Raji (cell line): ENCODE measurements around the gene RETN.

Experiments
- POLR2A ChIP-seq: IDR thresholded peaks from 2 replicates; pipeline ENCODE4 v1.6.1; 2011; ENCODE audit warnings: low read depth, low read length, control low read depth; ENCODE audit not compliant: insufficient read depth

RETN gene

DNA sequence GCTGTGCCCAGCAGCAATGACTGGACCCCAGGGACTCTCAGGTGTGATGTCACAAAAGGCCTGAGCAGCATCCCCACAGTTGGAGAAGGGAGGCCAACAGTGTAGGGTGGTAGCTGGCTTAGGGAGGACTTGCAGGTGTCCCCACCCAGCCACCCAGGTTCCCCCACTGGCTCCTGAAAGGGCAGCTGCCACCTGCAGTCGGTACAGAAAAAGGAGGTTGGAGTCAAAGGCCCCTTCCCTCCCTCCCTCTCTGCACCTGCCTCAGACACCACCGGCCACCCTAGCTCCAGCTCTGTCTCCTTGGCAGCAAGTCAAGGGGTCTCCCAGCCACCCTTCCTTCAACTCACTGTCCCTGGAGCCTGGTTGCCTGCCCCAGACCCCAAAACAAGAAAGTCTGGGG lies 35.2 kb upstream of the RETN start, which contains the start of gene PCP2:
Gene PCP2, minus strand, starts transcription at position 22 of the 400 bp plus-strand sequence. CDS start 262 bp downstream, outside the sequence.
- TF ChIP-seq POLR2A: no peak

- no peak for TF ChIP-seq POLR2A
These were observed 33.2 kb upstream of the RETN start for GRCh38 chr19:7635670-7636069.

DNA sequence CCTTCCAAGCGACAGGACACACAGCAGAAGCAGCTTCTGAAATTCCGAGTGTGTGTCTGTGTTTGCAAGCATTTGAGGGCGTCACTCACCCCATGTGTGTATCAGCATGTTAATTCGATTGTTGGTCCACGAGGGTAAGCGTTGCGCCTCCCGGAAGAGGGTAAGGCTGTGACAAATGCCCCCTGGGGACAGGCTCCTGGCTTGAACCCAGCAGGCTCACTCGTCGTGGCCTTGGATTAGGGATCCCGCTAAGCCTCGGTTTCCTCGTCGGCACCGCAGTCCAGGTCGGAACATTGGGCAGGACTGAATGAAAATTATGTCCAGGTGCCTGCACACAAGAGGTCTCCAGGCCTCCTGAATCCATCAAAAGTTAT lies 32.5 kb upstream of the RETN start:
- no peak for TF ChIP-seq POLR2A

DNA sequence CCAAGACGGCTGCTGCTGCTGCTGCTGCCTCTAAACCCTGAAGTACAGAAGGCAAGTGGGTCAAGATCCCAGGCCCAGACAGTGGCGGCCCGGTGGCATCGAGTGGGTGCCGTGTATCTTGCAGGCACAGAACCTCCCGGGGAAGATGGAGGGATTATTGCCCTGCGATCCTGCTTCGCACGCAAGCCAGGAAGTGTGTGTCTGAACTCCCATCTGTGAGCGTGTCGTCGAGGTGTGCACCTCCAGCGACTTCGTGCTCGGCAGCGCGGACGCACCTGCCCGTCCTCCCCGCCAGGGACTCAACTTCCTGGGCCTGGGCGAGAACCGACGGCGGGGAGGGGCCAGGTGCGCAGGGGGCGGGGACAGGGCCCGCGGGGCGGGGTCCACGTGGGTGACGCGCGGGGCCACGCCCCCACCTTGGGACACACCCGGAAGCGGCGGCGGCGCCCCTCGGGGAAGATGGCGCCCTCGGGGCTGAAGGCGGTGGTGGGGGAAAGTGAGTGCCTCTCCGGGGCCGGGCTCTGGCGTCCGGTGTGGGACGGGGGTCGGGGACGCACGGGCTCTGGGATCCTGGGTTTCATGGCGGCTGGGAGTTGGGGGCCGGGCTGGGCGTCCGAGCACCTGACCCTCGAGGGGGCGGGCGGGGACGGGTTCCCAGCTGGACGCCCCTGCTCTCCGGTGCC lies 32.0 kb upstream of the RETN start, which contains the start of gene STXBP2:
Gene STXBP2, plus strand, starts transcription at position 420 of the 683 bp plus-strand sequence. Its CDS starts 40 bp downstream, at position 460.
- TF ChIP-seq POLR2A: peak; percentile 73

DNA sequence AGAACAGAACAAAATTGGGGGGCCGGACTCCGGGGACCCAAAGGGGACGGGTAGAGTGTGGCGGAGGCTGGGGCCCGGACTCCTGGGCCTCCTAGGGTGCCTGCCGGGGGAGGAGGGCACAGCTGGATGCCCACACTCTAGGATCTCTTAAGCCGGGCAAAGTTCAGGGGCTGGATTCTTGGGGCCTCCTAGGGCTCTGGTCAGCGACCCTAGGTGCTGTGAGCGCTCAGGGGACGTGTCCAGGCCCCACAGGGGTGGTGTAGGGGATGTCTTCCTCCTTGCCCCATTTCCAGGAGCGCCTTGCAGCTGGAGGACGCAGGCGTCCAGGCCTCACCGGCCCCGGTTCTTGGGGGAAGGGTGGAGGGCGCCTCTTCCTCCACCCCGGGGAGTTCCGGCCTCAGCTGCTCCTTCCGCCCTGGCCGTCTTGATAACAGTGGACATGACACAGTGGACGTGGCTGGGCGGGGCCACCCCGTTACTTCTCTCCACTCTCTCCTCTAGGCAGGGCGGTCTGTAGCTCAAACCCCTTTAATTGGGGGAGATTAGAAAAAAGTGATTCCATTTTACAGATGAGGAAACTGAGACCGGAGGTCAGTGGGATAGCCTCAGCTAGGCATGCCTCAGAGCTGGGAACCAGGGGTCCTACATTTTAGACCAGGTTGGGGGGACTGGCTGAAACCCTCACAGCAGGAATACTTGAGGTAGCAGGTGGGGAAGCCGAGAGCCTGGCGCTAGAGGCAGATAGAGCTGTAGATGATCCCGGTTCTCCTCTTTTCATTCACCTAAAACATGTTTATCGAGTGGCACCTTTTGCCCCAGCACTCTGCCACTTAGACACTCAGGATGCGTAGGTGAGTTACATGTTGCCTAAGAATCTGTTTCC lies 31.2 kb upstream of the RETN start:
- TF ChIP-seq POLR2A: no peak

DNA sequence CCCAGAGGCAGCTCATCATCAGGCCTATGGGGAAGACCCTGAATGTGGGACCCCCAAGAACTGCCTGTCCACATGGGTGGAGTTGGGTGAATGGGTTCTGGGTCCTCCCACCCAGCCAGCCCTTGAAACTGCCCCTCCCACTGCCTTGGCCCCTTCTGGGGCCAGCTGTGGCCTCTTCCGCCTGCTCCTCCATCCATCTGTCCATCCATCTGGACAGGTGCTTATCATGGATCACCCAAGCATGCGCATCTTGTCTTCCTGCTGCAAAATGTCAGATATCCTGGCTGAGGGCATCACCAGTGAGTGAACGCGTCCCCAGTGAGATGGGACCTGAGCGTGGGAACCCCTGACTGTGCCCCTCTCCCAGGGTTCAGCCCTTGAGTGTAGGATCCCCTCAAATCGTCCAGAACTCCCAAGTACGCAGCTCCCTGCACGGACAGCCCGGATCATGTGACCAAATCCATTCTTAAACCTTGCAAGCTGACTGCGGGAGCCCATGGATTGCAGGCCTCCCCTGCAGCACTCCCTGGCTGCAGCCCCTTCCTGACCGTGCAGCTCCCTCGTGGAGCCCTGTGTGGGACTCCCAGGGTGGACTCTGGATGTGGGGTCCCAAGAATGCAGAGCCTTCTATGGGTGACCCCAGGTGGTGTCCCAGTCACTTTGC lies 29.9 kb upstream of the RETN start:
- TF ChIP-seq POLR2A: no peak

DNA sequence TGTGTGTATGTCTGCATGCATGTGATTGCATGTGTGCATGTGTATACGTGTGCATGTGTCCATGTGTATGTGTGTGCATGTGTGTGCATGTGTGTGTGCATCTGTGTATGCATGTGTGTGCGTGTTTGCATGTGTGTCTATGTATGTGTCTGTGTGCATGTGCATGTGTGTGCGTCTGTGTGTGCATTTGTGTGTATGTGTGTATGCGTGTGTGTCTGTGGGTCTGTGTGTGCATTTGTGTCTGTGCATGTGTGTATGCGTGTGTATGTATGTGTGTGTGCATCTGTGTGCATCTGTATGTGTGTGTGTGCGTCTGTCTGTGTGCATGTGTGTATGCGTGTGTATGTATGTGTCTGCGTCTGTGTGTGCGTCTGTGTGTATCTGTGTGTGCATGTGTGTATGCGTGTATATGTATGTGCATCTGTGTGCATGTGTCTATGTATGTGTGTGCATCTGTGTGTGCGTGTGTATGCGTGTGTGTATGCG lies 28.9 kb upstream of the RETN start:
- no peak for TF ChIP-seq POLR2A

- no peak for TF ChIP-seq POLR2A
These were observed 28.0 kb upstream of the RETN start for GRCh38 chr19:7640803-7641202.

GRCh38 chr19:7641290-7642276 lies 27.3 kb upstream of the RETN start:
- no peak for TF ChIP-seq POLR2A

- TF ChIP-seq POLR2A: no peak
These were observed 26.4 kb upstream of the RETN start for GRCh38 chr19:7642295-7643030.

- no peak for TF ChIP-seq POLR2A
These were observed 25.8 kb upstream of the RETN start for GRCh38 chr19:7643031-7643415.

- TF ChIP-seq POLR2A: no peak
These were observed 24.3 kb upstream of the RETN start for GRCh38 chr19:7644550-7644877.

DNA sequence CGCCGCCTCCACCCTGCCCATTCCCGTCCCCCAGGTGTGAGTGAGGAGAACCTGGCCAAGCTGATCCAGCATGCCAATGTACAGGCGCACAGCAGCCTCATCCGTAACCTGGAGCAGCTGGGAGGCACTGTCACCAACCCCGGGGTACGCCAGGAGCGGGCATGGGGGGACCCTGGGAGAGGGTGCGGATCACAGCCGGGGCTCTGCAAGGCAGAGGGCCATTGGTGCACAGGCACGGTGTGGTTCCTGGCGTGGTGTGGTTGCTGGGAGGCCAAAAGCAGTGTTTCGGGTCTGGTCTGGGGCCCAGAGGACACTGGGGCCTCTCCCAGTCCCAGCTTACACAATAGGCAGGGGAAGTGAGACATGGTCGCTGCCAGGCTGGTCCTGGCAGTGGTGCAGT lies 23.7 kb upstream of the RETN start:
- no peak for TF ChIP-seq POLR2A
